NB4 (cell line): ENCODE data around the gene STX5.

Experiments
- DNase-seq: peaks from one replicate; pipeline ENCODE4 v3.0.0; 2010; ENCODE audit warnings: low read depth
- H3K4me3 ChIP-seq: one replicate; pipeline ENCODE4 v1.5.1; 2011; ENCODE audit warnings: mild to moderate bottlenecking, low read depth, low read length, moderate library complexity
- CTCF ChIP-seq: IDR thresholded peaks from one replicate; pipeline ENCODE4 v1.5.1; 2012; ENCODE audit warnings: low read depth, low read length
- MYC ChIP-seq: IDR thresholded peaks from 2 replicates; pipeline ENCODE4 v1.6.1; 2011; ENCODE audit warnings: low read depth, low read length
- POLR2A ChIP-seq: IDR thresholded peaks from 2 replicates; pipeline ENCODE4 v1.6.1; 2011; ENCODE audit warnings: mild to moderate bottlenecking; ENCODE audit not compliant: insufficient read length; ENCODE audit errors: extremely low read depth
- TF ChIP-seq, protein P1 (sequence below): IDR thresholded peaks from 2 replicates; pipeline ENCODE4 v1.6.1; 2011; ENCODE audit warnings: low read depth, low read length

STX5 gene

DNA sequence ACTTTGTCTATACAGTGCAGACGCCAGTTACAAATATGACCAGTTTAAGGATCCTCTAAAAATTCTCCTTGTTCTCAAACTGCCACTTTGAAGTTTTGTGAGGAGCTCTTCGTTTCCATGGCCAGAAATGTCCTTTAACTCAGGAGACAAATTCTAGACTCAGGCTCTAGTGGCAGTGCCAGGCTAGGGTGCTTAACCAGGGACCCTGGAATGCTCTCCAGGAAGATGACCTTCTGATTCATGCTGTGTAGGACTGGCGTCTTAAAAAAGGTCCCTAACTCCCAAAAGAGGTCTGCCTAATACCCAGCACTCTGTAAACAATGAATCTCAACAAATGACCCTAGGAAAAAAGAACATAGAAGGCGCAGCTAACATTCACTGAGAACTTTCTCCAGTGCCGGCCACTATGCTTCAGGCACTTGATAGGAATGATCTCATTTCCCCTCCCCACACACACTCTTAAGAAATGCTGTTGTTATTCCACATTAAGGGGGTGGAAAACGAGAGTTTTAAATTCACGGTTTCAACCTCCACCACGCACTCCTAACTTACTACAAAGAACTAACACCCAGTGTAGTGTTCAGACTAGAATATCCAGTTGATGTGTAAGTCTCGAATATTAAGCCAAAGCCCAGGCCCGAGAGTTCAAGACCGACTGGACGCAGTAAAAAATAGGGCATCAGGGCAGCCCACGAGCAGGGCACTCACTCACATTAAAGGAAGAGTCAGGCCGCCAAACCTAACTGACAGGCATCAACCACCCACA lies 27.4 kb downstream of the STX5 start:
- peak overlapping the region; percentile 94 for H3K4me3 ChIP-seq
- DNase-seq, result peak; percentile 40
- TF ChIP-seq CTCF, result no peak

DNA sequence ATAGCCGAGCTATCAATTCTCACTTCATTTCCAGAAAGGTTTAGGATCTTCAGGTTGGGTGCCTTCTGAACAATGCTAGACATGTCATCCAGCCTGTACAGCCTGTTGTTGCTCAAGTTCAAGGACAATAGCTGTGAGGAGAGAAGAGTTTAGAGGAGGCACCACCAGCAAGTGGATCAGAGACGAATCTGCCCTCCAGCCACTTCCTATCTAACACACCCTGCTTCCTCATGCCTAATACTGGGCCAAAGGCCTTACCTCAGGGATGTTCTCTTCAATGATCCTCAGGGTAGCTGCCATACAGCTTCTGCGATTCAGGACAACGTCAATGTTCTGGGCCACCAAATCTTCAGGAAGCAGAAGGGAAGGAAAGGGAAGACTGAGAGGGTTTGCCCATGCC lies 30.8 kb downstream of the STX5 start:
- TF ChIP-seq CTCF, result no peak
- TF ChIP-seq MYC, result no peak
- no peak for DNase-seq
- no peak overlapping the region for H3K4me3 ChIP-seq

- no peak for DNase-seq
- no peak overlapping the region for H3K4me3 ChIP-seq
- TF ChIP-seq POLR2A (no peak), CTCF (no peak), MYC (no peak)
- TF ChIP-seq, protein P1, sequence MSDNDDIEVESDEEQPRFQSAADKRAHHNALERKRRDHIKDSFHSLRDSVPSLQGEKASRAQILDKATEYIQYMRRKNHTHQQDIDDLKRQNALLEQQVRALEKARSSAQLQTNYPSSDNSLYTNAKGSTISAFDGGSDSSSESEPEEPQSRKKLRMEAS, result no peak
Observed at GRCh38 chr11:62799486-62799885, 32.4 kb downstream of the STX5 start.

DNA sequence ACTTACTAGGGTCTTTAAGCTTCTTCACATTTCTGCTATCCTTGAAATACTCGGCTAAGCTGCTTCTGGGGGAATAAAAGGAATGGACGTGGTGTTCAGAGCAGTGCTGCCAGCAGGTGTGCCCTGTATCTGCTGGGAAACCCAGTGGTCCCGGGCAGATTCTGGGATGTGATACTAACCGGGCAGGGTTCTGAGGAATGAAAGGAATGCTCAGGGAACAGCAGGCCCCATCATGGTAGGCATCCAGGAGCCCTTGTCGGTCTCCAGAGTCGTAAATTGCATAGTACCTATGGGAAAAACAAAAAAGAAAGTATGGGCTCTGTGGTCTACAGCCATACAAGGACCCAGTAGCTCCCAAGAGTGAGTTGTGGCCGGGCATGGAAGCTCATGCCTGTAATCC lies 35.6 kb downstream of the STX5 start:
- no peak for TF ChIP-seq CTCF
- no peak for TF ChIP-seq MYC
- TF ChIP-seq, protein P1, result no peak
- TF ChIP-seq POLR2A, result no peak
- H3K4me3 ChIP-seq, result no peak overlapping the region
- no peak for DNase-seq

GRCh38 chr11:62794201-62794775 lies 37.6 kb downstream of the STX5 start:
- DNase-seq, result no peak
- H3K4me3 ChIP-seq, result no peak overlapping the region
- no peak for TF ChIP-seq CTCF
- no peak for TF ChIP-seq POLR2A
- no peak for TF ChIP-seq MYC
- TF ChIP-seq, protein P1, result no peak

- peak overlapping the region; percentile 12 for H3K4me3 ChIP-seq
- TF ChIP-seq POLR2A (no peak), CTCF (no peak), MYC (no peak)
- TF ChIP-seq, protein P1, result no peak
- peak; percentile 43 for DNase-seq
Observed at GRCh38 chr11:62792202-62792575, 39.7 kb downstream of the STX5 start.
